SU-DHL-6 (cell line): ENCODE data around the gene KRTAP4-5.

ENCODE experiments used
- CTCF ChIP-seq: fragments of 200-600 bp; sonication (generic); IDR thresholded peaks from one replicate; pipeline ENCODE4 v1.5.1; 2017; ENCODE audit warnings: antibody characterized with exemption, mild to moderate bottlenecking, low read length, moderate library complexity; ENCODE audit not compliant: insufficient read depth, poor library complexity, severe bottlenecking
- EZH2phosphoT487 ChIP-seq: fragments of 200-600 bp; sonication (generic), shearing (Covaris generic); conservative IDR thresholded peaks from 2 replicates; pipeline ENCODE4 v1.6.1; 2018; ENCODE audit warnings: mild to moderate bottlenecking, antibody characterized with exemption, low read length, moderate library complexity, mixed read lengths

GRCh38 chr17:41126412-41126811, 23.2 kb downstream of the KRTAP4-5 start:
- TF ChIP-seq CTCF = no peak
- TF ChIP-seq EZH2phosphoT487 = no peak
